Right lobe of liver (tissue), 6 donors: ENCODE data around the gene NKX2-2. TPM values are rescaled to one million over a fixed set of nuclear protein-coding genes. Genes with fewer than 3 reads are reported as not detected.
A peak's percentile ranks its signal among the peaks of the same experiment; 100 is the strongest.

Source experiments
- ATAC-seq, 4 donors: fragments of 200-7000 bp; cut with Tn5 transposase; one replicate each; pipeline ENCODE4 v1.9.1; 2020; ENCODE audit warnings: mild to moderate bottlenecking in 4 of 4, moderate library complexity in 4 of 4
- DNase-seq, 3 donors: peaks; one replicate each; pipeline ENCODE4 v3.0.0-alpha.2; 2020
- H3K27ac ChIP-seq, 3 donors: fragments of 200-600 bp; one replicate each; pipeline ENCODE4 v1.8.0; 2022
- H3K27me3 ChIP-seq, 2 donors: fragments of 200-600 bp; one replicate each; pipeline ENCODE4 v1.8.0; 2022
- H3K36me3 ChIP-seq, 4 donors: fragments of 200-600 bp; sonication (generic) in 1 of 4; one replicate each; pipeline versions ENCODE4 v1.5.1 to v1.8.0; 2017 to 2022; ENCODE audit warnings: control low read depth in 1 of 4
- H3K4me1 ChIP-seq, 4 donors: fragments of 200-600 bp; sonication (generic) in 1 of 4; one replicate each; pipeline versions ENCODE4 v1.5.1 to v1.8.0; 2017 to 2022; ENCODE audit warnings: control low read depth in 1 of 4
- H3K4me3 ChIP-seq, 3 donors: fragments of 200-600 bp; one replicate each; pipeline ENCODE4 v1.8.0; 2022
- H3K9me3 ChIP-seq, 4 donors: fragments of 200-600 bp; sonication (generic) in 1 of 4; one replicate each; pipeline versions ENCODE4 v1.5.1 to v1.8.0; 2017 to 2022; ENCODE audit warnings: control low read depth in 1 of 4
- POLR2A ChIP-seq: fragments of 450-650 bp; IDR thresholded peaks from one replicate; pipeline ENCODE4 v1.6.1; 2017; ENCODE audit warnings: antibody characterized with exemption, mild to moderate bottlenecking
- WGBS: methylation state at CpG from one replicate; pipeline ENCODE4 v1.1.6; 2018; ENCODE audit warnings: low coverage, low lambda C conversion rate; ENCODE audit not compliant: insufficient coverage; ENCODE audit errors: missing lambda C conversion rate; 5-methylcytosine and 5-hydroxymethylcytosine counted together
- intact Hi-C, 2 donors: fragments of 100-400 bp; cut with DNase I; formaldehyde crosslinking; loops; one replicate each; pipeline versions ENCODE4 v1.11.2 to v1.14.1; 2022
- total RNA-seq, 6 experiments: library from RNA; depleted of rRNA in 2 of 6; stranded (reverse); fragments of >200 nt in 2 of 6; fragmentation: NEBNext Ultra II Directional in 3 of 6; extraction: Animal tissue kit (Norgen Biotek cat#: 25700) in 3 of 6; gene quantifications; one replicate each; pipeline versions ENCODE4 v1.1.0 to v1.2.4, GENCODE V29; 2016 to 2023
- TF ChIP-seq, protein P1 (sequence below), 4 donors: fragments of 200-600 bp in 3 of 4; fragments of 450-650 bp in 1 of 4; IDR thresholded peaks; one replicate each; pipeline versions ENCODE4 v1.5.1 to v1.8.0; 2016 to 2022; ENCODE audit warnings: antibody characterized with exemption in 4 of 4, mild to moderate bottlenecking in 2 of 4
- donor health status: DM: no; HTN: yes; CAD: no.
- donor health status: DM: no; HTN: no; CAD: no.
- donor health status: DM: no; HTN: no; CAD: no.
- donor health status: DM: no; HTN: yes; CAD: no.
- donor health status: DM: no; HTN: yes; CAD: no.

NKX2-2 gene
- total RNA-seq, 6 experiments from 2014 or later = not detected

DNA sequence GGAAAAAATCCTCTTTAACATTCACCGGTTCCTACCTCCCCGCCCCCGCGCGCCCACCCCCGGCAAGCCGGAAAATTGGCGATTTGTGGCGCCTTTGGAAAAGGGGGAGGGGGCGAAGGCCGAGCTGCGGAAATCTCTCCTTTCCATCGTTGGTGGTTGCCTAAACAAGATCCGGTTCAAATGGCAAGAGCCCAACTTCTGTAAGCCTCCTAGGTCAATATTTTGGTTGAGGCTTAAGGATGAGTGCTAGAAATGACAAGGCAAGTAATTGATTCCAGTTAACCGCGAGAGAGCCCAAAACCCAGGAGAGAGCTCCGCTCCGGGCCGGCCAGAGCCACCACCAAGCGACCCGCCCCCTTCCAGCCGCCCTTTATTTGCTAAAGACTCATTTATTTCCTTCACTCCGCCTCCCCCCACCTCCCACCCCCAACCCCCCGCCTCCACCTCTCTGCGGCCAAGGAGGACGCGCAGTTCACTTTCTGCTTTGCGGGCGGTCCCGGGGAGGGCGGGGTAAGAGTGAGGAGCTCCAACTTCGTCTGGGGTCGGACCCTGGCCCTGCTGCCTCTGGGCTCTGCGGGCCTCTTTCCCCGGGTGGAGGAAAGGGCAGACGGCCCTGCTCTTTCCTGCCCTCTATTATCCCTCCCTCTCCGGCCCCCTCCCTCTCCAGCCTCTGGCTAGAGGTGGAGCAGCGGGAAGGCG, 838 bp upstream of the NKX2-2 start:
- 4% methylated on average over 29 of the region's 39 CpGs for WGBS
- peaks cover 0 to 43% (median 11%) of the 10 kb centered on the region in 4 donors for H3K4me1 ChIP-seq
- H3K27me3 ChIP-seq = peaks cover 2 to 82% of the 10 kb centered on the region in 2 donors
- no peak for ATAC-seq
- no peak overlapping the region for H3K27ac ChIP-seq
- no peaks in the 10 kb centered on the region for H3K36me3 ChIP-seq
- no peaks in the 10 kb centered on the region for H3K9me3 ChIP-seq
- peak in 1 of 3 donors; percentile 14 for DNase-seq
- intact Hi-C loops = no loop called here
- no peak overlapping the region for H3K4me3 ChIP-seq
- TF ChIP-seq POLR2A = no peak
- TF ChIP-seq, protein P1, sequence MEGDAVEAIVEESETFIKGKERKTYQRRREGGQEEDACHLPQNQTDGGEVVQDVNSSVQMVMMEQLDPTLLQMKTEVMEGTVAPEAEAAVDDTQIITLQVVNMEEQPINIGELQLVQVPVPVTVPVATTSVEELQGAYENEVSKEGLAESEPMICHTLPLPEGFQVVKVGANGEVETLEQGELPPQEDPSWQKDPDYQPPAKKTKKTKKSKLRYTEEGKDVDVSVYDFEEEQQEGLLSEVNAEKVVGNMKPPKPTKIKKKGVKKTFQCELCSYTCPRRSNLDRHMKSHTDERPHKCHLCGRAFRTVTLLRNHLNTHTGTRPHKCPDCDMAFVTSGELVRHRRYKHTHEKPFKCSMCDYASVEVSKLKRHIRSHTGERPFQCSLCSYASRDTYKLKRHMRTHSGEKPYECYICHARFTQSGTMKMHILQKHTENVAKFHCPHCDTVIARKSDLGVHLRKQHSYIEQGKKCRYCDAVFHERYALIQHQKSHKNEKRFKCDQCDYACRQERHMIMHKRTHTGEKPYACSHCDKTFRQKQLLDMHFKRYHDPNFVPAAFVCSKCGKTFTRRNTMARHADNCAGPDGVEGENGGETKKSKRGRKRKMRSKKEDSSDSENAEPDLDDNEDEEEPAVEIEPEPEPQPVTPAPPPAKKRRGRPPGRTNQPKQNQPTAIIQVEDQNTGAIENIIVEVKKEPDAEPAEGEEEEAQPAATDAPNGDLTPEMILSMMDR (IDR thresholded peaks at IDR 0.05) = no peak

DNA sequence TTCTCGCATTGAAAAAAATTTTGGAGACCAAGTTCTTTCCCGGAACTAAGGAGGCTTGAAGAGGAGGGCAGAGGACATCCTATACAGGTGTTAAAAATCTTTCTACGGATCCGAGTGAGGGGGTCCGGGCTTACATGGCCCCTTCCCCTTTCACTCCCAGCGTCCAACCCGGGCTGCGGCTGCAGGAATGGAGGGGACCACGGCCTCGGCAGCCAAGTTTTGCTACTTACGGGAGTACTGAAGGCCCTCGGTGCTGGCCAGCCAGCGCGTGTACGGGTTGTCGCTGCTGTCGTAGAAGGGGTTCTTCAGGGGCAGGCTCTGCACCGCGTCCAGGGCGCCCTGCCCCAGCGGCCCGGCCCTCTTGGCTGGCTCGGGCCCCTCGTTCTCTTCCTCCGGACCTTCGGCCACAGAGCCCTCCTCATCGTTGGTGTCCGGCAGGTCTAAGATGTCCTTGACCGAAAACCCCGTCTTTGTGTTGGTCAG, 642 bp downstream of the NKX2-2 start:
- peaks cover 0 to 74% of the 10 kb centered on the region in 2 donors for H3K27me3 ChIP-seq
- no peaks in the 10 kb centered on the region for H3K9me3 ChIP-seq
- DNase-seq (peak in 1 of 3 donors; percentile 35), ATAC-seq (peak in 1 of 4 donors; percentile 25)
- no peaks in the 10 kb centered on the region for H3K36me3 ChIP-seq
- intact Hi-C loops = no loop called here
- no peak for TF ChIP-seq POLR2A
- TF ChIP-seq, protein P1 (IDR thresholded peaks at IDR 0.05) = no peak
- peaks cover 0 to 43% (median 11%) of the 10 kb centered on the region in 4 donors for H3K4me1 ChIP-seq
- WGBS = 5% methylated on average over 11 of the region's 30 CpGs
- no peak overlapping the region for H3K4me3 ChIP-seq
- H3K27ac ChIP-seq = no peak overlapping the region

DNA sequence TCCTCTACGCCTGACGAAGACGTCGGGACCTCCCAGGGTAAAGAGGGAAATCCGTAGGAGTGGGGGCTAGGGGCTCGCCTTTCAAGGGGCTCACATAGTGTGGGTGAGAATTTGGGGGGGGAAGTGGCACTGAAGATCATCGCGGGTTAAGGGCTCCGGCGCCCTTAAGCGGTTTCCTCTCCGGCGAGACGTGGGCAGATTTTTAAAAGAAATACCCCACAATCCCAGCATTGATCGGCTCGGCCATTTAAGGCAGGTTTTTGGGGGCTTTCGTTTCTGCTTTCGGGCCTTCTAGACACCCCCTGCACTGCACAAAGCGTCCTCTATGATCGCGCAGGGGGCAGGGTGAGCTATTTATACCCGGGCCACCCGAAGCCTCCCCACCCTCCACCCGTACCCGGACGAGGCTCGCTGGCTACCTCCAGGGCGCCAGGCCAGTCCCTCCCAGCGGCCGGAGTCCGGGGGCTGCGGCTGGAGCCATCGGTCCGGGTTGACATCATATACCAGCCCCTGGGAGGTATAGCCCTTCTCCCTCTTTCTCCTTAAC, 1.2 kb downstream of the NKX2-2 start:
- peak in 1 of 3 donors; percentile 37 for DNase-seq
- no peak for TF ChIP-seq POLR2A
- TF ChIP-seq, protein P1 (IDR thresholded peaks at IDR 0.05) = no peak

DNA sequence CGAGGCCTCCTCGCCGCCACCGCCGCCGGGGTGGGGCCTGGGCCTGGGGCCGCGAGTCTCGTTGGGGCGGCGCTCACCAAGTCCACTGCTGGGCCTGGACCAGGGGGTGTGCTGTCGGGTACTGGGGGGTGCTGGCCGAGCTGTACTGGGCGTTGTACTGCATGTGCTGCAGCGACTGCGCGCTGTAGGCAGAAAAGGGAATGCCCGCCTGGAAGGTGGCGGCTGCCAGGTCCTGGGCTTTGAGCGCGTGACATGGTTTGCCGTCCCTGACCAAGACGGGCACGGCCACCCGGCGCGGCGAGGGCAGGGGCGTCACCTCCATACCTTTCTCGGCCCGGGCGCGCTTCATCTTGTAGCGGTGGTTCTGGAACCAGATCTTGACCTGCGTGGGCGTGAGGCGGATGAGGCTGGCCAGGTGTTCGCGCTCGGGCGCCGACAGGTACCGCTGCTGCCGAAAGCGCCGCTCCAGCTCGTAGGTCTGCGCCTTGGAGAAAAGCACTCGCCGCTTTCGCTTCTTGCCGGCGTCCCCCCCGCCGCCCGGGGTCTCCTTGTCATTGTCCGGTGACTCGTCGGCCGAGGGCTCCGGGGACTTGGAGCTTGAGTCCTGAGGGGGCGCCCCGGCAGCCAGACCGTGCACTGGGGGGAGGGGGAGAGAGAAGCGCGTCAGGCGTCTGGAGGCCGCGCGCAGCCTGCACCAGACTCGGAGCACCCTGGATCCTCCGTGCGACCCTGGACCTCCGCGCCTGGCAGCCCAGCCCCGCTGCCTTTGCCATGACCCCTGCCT, 1.8 kb downstream of the NKX2-2 start:
- Histone ChIP-seq H3K4me1 (peaks cover 0 to 43% (median 11%) of the 10 kb centered on the region in 4 donors), H3K27ac (no peak overlapping the region), H3K36me3 (no peaks in the 10 kb centered on the region), H3K4me3 (peak overlapping the region in 1 of 3 donors; percentile 14), H3K27me3 (peaks cover 5 to 62% of the 10 kb centered on the region in 2 donors), H3K9me3 (no peaks in the 10 kb centered on the region)
- ATAC-seq (peak; percentile 12 to 28 (median 22)), DNase-seq (peak in 1 of 3 donors; percentile 41)
- 5% methylated on average over 14 of the region's 76 CpGs for WGBS
- intact Hi-C loops = no loop called here
- TF ChIP-seq POLR2A = no peak
- TF ChIP-seq, protein P1 (IDR thresholded peaks at IDR 0.05) = no peak

More for the DNA sequence above, 1.2 kb downstream of the NKX2-2 start:
- no peak for ATAC-seq
- WGBS = 0% methylated on average over 25 of the region's 34 CpGs
- peaks cover 0 to 43% (median 11%) of the 10 kb centered on the region in 4 donors for H3K4me1 ChIP-seq
- H3K27ac ChIP-seq = no peak overlapping the region
- peaks cover 3 to 69% of the 10 kb centered on the region in 2 donors for H3K27me3 ChIP-seq
- no peak overlapping the region for H3K4me3 ChIP-seq
- H3K36me3 ChIP-seq = no peaks in the 10 kb centered on the region
- no peaks in the 10 kb centered on the region for H3K9me3 ChIP-seq
- intact Hi-C loops = no loop called here
